Activated naive CD4-positive, alpha-beta T cell treated with Interleukin-2 at 50 U/mL for 16 hours (primary cell): ENCODE results near the gene BPIFB6.

Experiments used
- DNase-seq: peaks from one replicate; pipeline ENCODE4 v3.0.0-alpha.2; 2020

Gene BPIFB6

GRCh38 chr20:33093074-33093473 is 61.6 kb downstream of the BPIFB6 start:
- no peak for DNase-seq

GRCh38 chr20:33093582-33093981 is 62.1 kb downstream of the BPIFB6 start:
- no peak for DNase-seq
